GM12875 (cell line): ENCODE results near the gene EEF1AKMT1.

Experiments
- H3K4me3 ChIP-seq: one replicate; pipeline ENCODE4 v1.5.1; 2011; ENCODE audit warnings: low read depth, low read length, control low read depth
- TF ChIP-seq, protein P1 (sequence below): IDR thresholded peaks from 2 replicates; pipeline ENCODE4 v1.5.1; 2011; ENCODE audit warnings: low read depth, mild to moderate bottlenecking, control low read depth, inconsistent platforms, low read length, moderate library complexity, borderline replicate concordance; ENCODE audit not compliant: insufficient read depth

The EEF1AKMT1 gene

GRCh38 chr13:20719783-20720182, 54.0 kb downstream of the EEF1AKMT1 start:
- H3K4me3 ChIP-seq: no peak overlapping the region
- TF ChIP-seq, protein P1, sequence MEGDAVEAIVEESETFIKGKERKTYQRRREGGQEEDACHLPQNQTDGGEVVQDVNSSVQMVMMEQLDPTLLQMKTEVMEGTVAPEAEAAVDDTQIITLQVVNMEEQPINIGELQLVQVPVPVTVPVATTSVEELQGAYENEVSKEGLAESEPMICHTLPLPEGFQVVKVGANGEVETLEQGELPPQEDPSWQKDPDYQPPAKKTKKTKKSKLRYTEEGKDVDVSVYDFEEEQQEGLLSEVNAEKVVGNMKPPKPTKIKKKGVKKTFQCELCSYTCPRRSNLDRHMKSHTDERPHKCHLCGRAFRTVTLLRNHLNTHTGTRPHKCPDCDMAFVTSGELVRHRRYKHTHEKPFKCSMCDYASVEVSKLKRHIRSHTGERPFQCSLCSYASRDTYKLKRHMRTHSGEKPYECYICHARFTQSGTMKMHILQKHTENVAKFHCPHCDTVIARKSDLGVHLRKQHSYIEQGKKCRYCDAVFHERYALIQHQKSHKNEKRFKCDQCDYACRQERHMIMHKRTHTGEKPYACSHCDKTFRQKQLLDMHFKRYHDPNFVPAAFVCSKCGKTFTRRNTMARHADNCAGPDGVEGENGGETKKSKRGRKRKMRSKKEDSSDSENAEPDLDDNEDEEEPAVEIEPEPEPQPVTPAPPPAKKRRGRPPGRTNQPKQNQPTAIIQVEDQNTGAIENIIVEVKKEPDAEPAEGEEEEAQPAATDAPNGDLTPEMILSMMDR: no peak

- TF ChIP-seq, protein P1: no peak
- H3K4me3 ChIP-seq: no peak overlapping the region
Observed at GRCh38 chr13:20718958-20719566, 54.7 kb downstream of the EEF1AKMT1 start.

DNA sequence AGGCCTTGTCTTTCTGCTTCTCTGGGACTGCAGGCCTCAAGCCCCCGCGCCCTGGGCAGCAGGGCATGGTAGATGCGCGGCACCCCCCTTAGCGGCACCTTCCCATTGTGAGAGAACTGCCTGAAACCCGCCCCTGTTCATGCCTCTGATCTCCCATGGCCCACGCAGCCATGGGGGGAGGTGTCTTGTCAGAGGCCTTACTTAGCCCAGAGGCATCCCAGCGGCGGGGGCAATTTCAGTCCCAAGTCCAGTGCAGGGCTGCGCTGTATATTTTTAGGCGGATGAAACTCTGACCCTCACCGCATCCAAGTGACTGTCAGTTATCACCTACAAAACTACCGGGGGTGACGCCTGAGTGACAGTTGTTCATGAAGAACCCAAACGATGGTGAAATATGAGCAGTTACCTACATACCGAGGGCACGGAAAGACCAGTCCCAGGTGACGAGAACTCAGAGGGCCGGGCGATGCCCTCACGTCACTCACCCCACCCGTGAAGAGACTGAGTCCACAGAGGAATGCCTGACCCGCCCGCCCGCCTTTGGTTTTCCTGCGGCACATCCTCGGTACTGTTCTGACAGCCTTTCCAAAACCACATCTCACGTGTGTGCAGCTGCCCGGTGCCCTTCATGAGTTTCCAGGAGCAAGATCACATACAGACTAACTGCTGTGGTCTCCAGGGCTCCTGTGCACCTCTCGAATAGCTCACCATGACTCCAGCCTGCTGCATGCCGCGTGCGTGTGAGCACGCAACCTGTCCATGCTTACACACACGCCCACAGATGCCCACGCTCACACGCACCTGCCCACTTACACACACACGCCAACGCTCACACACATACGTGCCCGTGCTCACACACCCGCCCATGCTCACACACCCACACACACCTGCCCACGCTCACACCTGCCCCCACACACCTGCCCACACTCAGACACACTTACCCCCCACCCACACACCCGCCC, 55.9 kb downstream of the EEF1AKMT1 start:
- TF ChIP-seq, protein P1: no peak
- H3K4me3 ChIP-seq: no peak overlapping the region

GRCh38 chr13:20716951-20717350, 56.8 kb downstream of the EEF1AKMT1 start:
- TF ChIP-seq, protein P1: no peak
- H3K4me3 ChIP-seq: no peak overlapping the region

GRCh38 chr13:20715330-20715712, 58.4 kb downstream of the EEF1AKMT1 start:
- TF ChIP-seq, protein P1: no peak
- no peak overlapping the region for H3K4me3 ChIP-seq

- TF ChIP-seq, protein P1: no peak
- H3K4me3 ChIP-seq: no peak overlapping the region
Observed at GRCh38 chr13:20714563-20715329, 59.0 kb downstream of the EEF1AKMT1 start.

DNA sequence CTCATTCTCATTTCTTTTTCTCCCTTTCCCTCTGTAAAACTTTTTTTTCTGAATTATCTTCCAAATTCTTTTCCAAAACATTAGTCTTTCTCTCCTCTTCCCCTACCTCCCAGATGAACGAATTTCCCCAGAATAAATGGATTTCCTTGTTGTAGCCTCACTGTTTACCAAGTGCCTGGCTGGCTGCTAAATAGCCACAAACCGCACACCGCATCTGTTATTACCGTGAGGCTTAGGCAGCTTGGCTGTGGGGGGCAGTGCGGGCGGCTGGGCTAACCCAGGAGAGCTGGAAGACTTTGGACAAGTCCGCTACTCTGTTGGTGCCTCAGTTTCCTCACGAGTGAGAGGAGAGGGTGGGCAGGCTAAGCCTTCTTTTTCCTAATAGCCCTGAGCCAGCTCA, 59.6 kb downstream of the EEF1AKMT1 start:
- TF ChIP-seq, protein P1: no peak
- no peak overlapping the region for H3K4me3 ChIP-seq
